Activated B cell treated with CpG ODN at 0.5 μM for 24 hours (primary cell): ENCODE measurements around the gene ERICH3. TPM values are rescaled to one million over a fixed set of nuclear protein-coding genes. Genes with fewer than 3 reads are reported as not detected.

ENCODE experiments used
- ATAC-seq: fragments of 200-7000 bp; cut with Tn5 transposase; one replicate; pipeline ENCODE4 v1.10.0; 2021; ENCODE audit warnings: low read depth, mild to moderate bottlenecking, moderate library complexity
- CTCF ChIA-PET: fragments of 350-600 bp; sonication (Branson Sonifier 250); formaldehyde crosslinking; loops from one replicate; lab custom pipeline; 2021; ENCODE audit warnings: antibody characterized with exemption; lab: Charles Lee
- POLR2A ChIA-PET: fragments of 350-600 bp; sonication (Branson Sonifier 250); formaldehyde crosslinking; loops from one replicate; lab custom pipeline; 2021; ENCODE audit warnings: antibody characterized with exemption; lab: Charles Lee
- DNase-seq: peaks from one replicate; pipeline ENCODE4 v3.0.0; 2022
- H3K27ac Mint-ChIP-seq: one replicate; pipeline ENCODE4 v1.8.0; 2020; ENCODE audit warnings: mixed read lengths
- H3K27me3 Mint-ChIP-seq: one replicate; pipeline ENCODE4 v1.8.0; 2021; ENCODE audit warnings: mixed read lengths
- H3K36me3 Mint-ChIP-seq: one replicate; pipeline ENCODE4 v1.8.0; 2021; ENCODE audit warnings: low read depth, mixed read lengths
- H3K4me1 Mint-ChIP-seq: one replicate; pipeline ENCODE4 v1.8.0; 2021; ENCODE audit warnings: mixed read lengths
- H3K4me3 Mint-ChIP-seq: one replicate; pipeline ENCODE4 v1.8.0; 2020; ENCODE audit warnings: mild to moderate bottlenecking, mixed read lengths
- H3K9me3 Mint-ChIP-seq: one replicate; pipeline ENCODE4 v1.8.0; 2020; ENCODE audit warnings: mixed read lengths
- CTCF ChIP-seq: fragments of 200-600 bp; IDR thresholded peaks from one replicate; pipeline ENCODE4 v1.8.0; 2022; ENCODE audit warnings: antibody characterized with exemption, mild to moderate bottlenecking
- intact Hi-C: fragments of 100-400 bp; cut with micrococcal nuclease; formaldehyde crosslinking; loops from one replicate; pipeline ENCODE4 v1.15.1; 2024
- total RNA-seq: library from RNA; stranded (reverse); gene quantifications from 2 replicates; pipeline ENCODE4 v1.2.3, GENCODE V29; 2022

ERICH3 gene
- total RNA-seq, 1 donor from 2014 or later, result 0.49 TPM

- no peaks in the 10 kb centered on the region for H3K27me3 Mint-ChIP-seq
- no peak for DNase-seq
Measured at GRCh38 chr1:74571891-74572290, 101.7 kb downstream of the ERICH3 start.

GRCh38 chr1:74571493-74571800, 102.1 kb downstream of the ERICH3 start:
- CTCF ChIA-PET, result no interaction called here

More at GRCh38 chr1:74571891-74572290, 101.7 kb downstream of the ERICH3 start:
- intact Hi-C loops, result no loop called here
- H3K36me3 Mint-ChIP-seq, result no peaks in the 10 kb centered on the region
- H3K4me3 Mint-ChIP-seq, result no peak overlapping the region
- CTCF ChIA-PET, result no interaction called here
- no peak for TF ChIP-seq CTCF
- POLR2A ChIA-PET, result interaction anchor here (0.6 kb wide), 1 partner anchor 103 kb away, joined by 3 read pairs; no protein-coding TSS in a partner anchor
- H3K27ac Mint-ChIP-seq, result no peak overlapping the region
- no peaks in the 10 kb centered on the region for H3K4me1 Mint-ChIP-seq
- H3K9me3 Mint-ChIP-seq, result no peaks in the 10 kb centered on the region
- ATAC-seq, result no peak

GRCh38 chr1:74570797-74571492, 102.6 kb downstream of the ERICH3 start:
- Mint-ChIP-seq H3K4me3 (no peak overlapping the region), H3K27me3 (no peaks in the 10 kb centered on the region), H3K27ac (no peak overlapping the region), H3K4me1 (no peaks in the 10 kb centered on the region), H3K36me3 (no peaks in the 10 kb centered on the region), H3K9me3 (no peaks in the 10 kb centered on the region)
- no peak for ATAC-seq
- ChIA-PET POLR2A (no interaction called here), CTCF (no interaction called here)
- no peak for TF ChIP-seq CTCF
- intact Hi-C loops, result no loop called here
- no peak for DNase-seq

More at GRCh38 chr1:74571493-74571800, 102.1 kb downstream of the ERICH3 start:
- ATAC-seq, result no peak
- POLR2A ChIA-PET, result interaction anchor here (0.6 kb wide), 1 partner anchor 102 kb away, joined by 3 read pairs; no protein-coding TSS in a partner anchor
- intact Hi-C loops, result no loop called here
- H3K27me3 Mint-ChIP-seq, result no peaks in the 10 kb centered on the region
- H3K4me3 Mint-ChIP-seq, result no peak overlapping the region
- no peak for DNase-seq
- no peaks in the 10 kb centered on the region for H3K4me1 Mint-ChIP-seq
- H3K27ac Mint-ChIP-seq, result no peak overlapping the region
- no peaks in the 10 kb centered on the region for H3K36me3 Mint-ChIP-seq
- TF ChIP-seq CTCF, result no peak
- H3K9me3 Mint-ChIP-seq, result no peaks in the 10 kb centered on the region

GRCh38 chr1:74549932-74550331, 123.7 kb downstream of the ERICH3 start:
- H3K4me3 Mint-ChIP-seq, result no peak overlapping the region
- H3K36me3 Mint-ChIP-seq, result no peaks in the 10 kb centered on the region
- no peaks in the 10 kb centered on the region for H3K27me3 Mint-ChIP-seq
- intact Hi-C loops, result no loop called here
- H3K4me1 Mint-ChIP-seq, result no peaks in the 10 kb centered on the region
- ATAC-seq, result no peak
- no peaks in the 10 kb centered on the region for H3K9me3 Mint-ChIP-seq
- no peak for DNase-seq
- ChIA-PET POLR2A (no interaction called here), CTCF (no interaction called here)
- no peak overlapping the region for H3K27ac Mint-ChIP-seq
- no peak for TF ChIP-seq CTCF

DNA sequence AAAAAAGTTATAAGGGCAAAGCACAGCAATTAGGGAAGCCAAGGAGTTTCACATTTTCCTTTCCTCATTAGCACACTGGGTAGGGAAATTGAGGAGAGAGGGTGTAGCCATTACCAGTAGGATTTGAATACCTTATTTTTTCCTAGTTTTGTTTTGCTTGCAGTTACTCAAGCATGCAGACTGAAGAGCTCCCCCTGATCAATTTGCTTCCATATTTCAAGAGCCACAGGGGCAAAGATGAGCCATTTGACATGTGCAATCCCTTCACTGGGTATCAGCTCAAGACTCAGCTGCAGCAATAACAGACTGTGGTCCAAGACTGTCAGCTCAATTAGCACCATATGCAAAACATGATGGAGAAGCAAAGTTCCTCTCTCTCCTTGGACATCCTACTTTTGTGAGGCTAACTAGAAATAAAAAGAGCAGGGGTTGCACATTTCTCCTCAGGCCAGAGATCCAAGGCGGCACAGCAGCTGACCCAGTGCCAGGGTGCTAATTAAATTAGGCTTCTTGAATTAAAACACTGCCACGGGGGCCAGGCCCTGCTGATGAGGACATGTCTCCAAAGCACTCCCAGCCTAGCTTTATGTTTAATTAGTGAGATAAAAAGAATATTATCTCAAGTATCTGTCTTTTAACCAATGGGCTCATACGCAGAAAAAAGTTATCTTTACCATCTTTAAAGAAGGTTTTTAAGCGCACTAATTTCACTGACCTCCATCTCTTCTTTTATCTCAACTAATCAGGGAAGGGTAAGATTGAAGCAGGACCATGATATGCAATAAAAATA, 124.4 kb downstream of the ERICH3 start:
- no peak for TF ChIP-seq CTCF
- Mint-ChIP-seq H3K27me3 (no peaks in the 10 kb centered on the region), H3K36me3 (no peaks in the 10 kb centered on the region), H3K4me3 (no peak overlapping the region), H3K4me1 (no peaks in the 10 kb centered on the region), H3K9me3 (no peaks in the 10 kb centered on the region), H3K27ac (no peak overlapping the region)
- DNase-seq (no peak), ATAC-seq (no peak)
- CTCF ChIA-PET, result no interaction called here
- POLR2A ChIA-PET, result no interaction called here
- intact Hi-C loops, result no loop called here
